ENCODE measurements around the gene METTL13.

DNA sequence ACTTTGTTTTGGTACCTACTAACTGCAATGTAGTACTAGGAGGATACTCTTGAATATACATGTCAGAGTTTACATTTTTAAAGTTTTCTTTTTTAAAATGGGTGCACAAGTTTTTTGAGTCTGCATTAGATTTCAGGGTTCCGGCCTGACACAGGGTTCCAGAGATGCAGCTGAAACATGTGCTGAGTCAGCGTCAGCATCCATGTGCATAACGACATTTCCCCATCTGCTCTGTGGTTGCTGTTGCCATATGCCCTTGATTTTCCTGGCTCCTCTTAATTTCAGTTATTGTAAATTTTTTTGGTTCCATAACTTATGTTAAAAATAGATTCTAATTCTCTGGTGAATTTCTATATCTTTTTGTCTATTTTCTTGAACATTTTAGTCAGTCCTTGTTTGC lies 12.3 kb upstream of the METTL13 start:
- no peak for TF ChIP-seq POLR2AphosphoS5 (IDR thresholded peaks at IDR 0.05; ENCODE audit: low read depth, low read length)
- TF ChIP-seq POLR2A (IDR thresholded peaks at IDR 0.05; ENCODE audit: low read depth, low read length) = no peak
- no peak for TF ChIP-seq TAF1 (IDR thresholded peaks at IDR 0.05; ENCODE audit: borderline replicate concordance, low read depth, low read length)

Measured in GM12892 (cell line).